ENCODE data around the gene TTLL6.

- TF ChIP-seq CTCF (IDR thresholded peaks at IDR 0.05) (no peak), BHLHE40 (IDR thresholded peaks at IDR 0.05; ENCODE audit: low read depth, low read length) (no peak), EP300 (IDR thresholded peaks at IDR 0.05) (no peak), CHD4 (IDR thresholded peaks at IDR 0.05; ENCODE audit: borderline replicate concordance) (no peak), POLR2A (IDR thresholded peaks at IDR 0.05; ENCODE audit: low read length) (no peak), SMC3 (IDR thresholded peaks at IDR 0.05) (no peak), EHMT2 (IDR thresholded peaks at IDR 0.05; ENCODE audit: low read depth) (no peak), PHF8 (IDR thresholded peaks at IDR 0.05; ENCODE audit: borderline replicate concordance, low read depth) (no peak), HEYL (CRISPR knock-in tag; IDR thresholded peaks at IDR 0.05) (no peak), BCL3 (IDR thresholded peaks at IDR 0.05) (no peak), RFX5 (IDR thresholded peaks at IDR 0.05) (no peak)
Measured at GRCh38 chr17:48800626-48801217, 16.3 kb downstream of the TTLL6 start.
